K562 (cell line): ENCODE measurements around the gene IPCEF1. TPM values are rescaled to one million over a fixed set of nuclear protein-coding genes. Genes with fewer than 3 reads are reported as not detected.

Experiments
- ATF6 ChIP-seq: sonication (generic); formaldehyde crosslinking; IDR thresholded peaks from 2 replicates; pipeline ENCODE4 v1.4.0; 2020; ENCODE audit warnings: mild to moderate bottlenecking, missing genetic modification reagents
- FOXK2 ChIP-seq, 2 experiments: fragments of 450-650 bp; IDR thresholded peaks in 1 of 2; conservative IDR thresholded peaks in 1 of 2; 2 replicates each; pipeline ENCODE4 v1.6.1; 2016; ENCODE audit warnings: low read depth in 2 of 2, mild to moderate bottlenecking in 1 of 2
- KLF6 ChIP-seq: fragments of 250-450 bp; sonication (Bioruptor Pico); IDR thresholded peaks from 2 replicates; pipeline ENCODE4 v1.4.0; 2020; ENCODE audit warnings: mild to moderate bottlenecking, moderate library complexity, borderline replicate concordance
- MECOM ChIP-seq: fragments of 250-450 bp; sonication (Bioruptor Pico); IDR thresholded peaks from 2 replicates; pipeline ENCODE4 v1.8.0; 2022; ENCODE audit warnings: inconsistent platforms
- PCBP1 ChIP-seq: fragments of 200-400 bp; formaldehyde crosslinking; IDR thresholded peaks from 2 replicates; pipeline ENCODE4 v1.6.1; 2018; ENCODE audit warnings: mild to moderate bottlenecking, low read depth, low read length; ENCODE audit not compliant: poor library complexity, severe bottlenecking
- PTRF ChIP-seq: fragments of 450-650 bp; IDR thresholded peaks from 2 replicates; pipeline ENCODE4 v1.6.1; 2016; ENCODE audit warnings: mild to moderate bottlenecking, missing genetic modification characterization, missing compliant biosample characterization
- RAD21 ChIP-seq, 2 experiments: fragments of 250-450 bp in 1 of 2; fragments of 450-650 bp in 1 of 2; sonication (Bioruptor Pico) in 1 of 2; formaldehyde crosslinking in 1 of 2; IDR thresholded peaks in 1 of 2; conservative IDR thresholded peaks in 1 of 2; 2 replicates each; pipeline versions ENCODE4 v1.4.0 to v1.8.0; 2020 to 2022; ENCODE audit warnings: mild to moderate bottlenecking in 2 of 2, moderate library complexity in 1 of 2
- RBM17 ChIP-seq: fragments of 200-400 bp; formaldehyde crosslinking; IDR thresholded peaks from 2 replicates; pipeline ENCODE4 v1.6.1; 2017; ENCODE audit warnings: low read depth, mild to moderate bottlenecking, low read length, borderline replicate concordance
- RBM34 ChIP-seq: fragments of 200-400 bp; formaldehyde crosslinking; IDR thresholded peaks from 2 replicates; pipeline ENCODE4 v1.6.1; 2018; ENCODE audit warnings: low read length, borderline replicate concordance; ENCODE audit not compliant: insufficient read depth
- REST ChIP-seq, 2 experiments: fragments of 450-650 bp; formaldehyde crosslinking in 1 of 2; IDR thresholded peaks; 2 replicates each; pipeline versions ENCODE4 v1.4.0 to v1.6.1; 2014 to 2020; ENCODE audit warnings: mild to moderate bottlenecking in 2 of 2, borderline replicate concordance in 1 of 2, low read depth in 1 of 2
- STAG1 ChIP-seq: sonication (generic); formaldehyde crosslinking; IDR thresholded peaks from 2 replicates; pipeline ENCODE4 v1.5.0; 2020; ENCODE audit warnings: missing genetic modification reagents, borderline replicate concordance
- TBL1XR1 ChIP-seq, 2 experiments: IDR thresholded peaks; 2 replicates each; pipeline ENCODE4 v1.6.1; 2012; ENCODE audit warnings: improper control_type of control experiment in 2 of 2, low read length in 2 of 2, mild to moderate bottlenecking in 1 of 2
- TSC22D4 ChIP-seq: fragments of 450-650 bp; IDR thresholded peaks from 2 replicates; pipeline ENCODE4 v1.6.1; 2016; ENCODE audit warnings: missing genetic modification characterization, missing biosample characterization, control low read depth
- polyA plus RNA-seq, 8 experiments: library from polyadenylated mRNA; depleted of rRNA in 4 of 8; stranded (reverse) in 5 of 8; unstranded in 3 of 8; fragments of >200 nt; fragmentation: Nextera tagmentation in 2 of 8; fragmentation: Illumina TruSeq in 1 of 8; extraction: Ambion mirVana in 2 of 8; extraction: Trizol in 1 of 8; gene quantifications; 2 replicates each; pipeline versions ENCODE4 v1.2.1 to v1.2.3, GENCODE V29; 2011 to 2014; ENCODE audit warnings: inconsistent platforms in 1 of 8, missing spikeins in 1 of 8
- total RNA-seq, 7 experiments: library from RNA; depleted of rRNA in 6 of 7; stranded (reverse); fragments of >200 nt in 6 of 7; fragmentation: Illumina TruSeq in 2 of 7; extraction: Trizol in 2 of 7; gene quantifications; 2 replicates each; pipeline versions ENCODE4 v1.2.1 to v1.2.3, GENCODE V29; 2011 to 2021; ENCODE audit warnings: low replicate concordance in 1 of 7
- TF ChIP-seq, protein P1 (sequence below), 3 experiments: IDR thresholded peaks in 2 of 3; conservative IDR thresholded peaks in 1 of 3; 2 replicates each; pipeline ENCODE4 v1.5.1; 2011 to 2012; ENCODE audit warnings: low read length in 3 of 3, mild to moderate bottlenecking in 3 of 3, control low read depth in 2 of 3, improper control_type of control experiment in 1 of 3, inconsistent platforms in 1 of 3, low read depth in 1 of 3, mixed read lengths in 1 of 3, moderate library complexity in 1 of 3; ENCODE audit not compliant: insufficient read depth in 2 of 3

Gene IPCEF1
- total and polyA plus RNA-seq, 9 of the 15 experiments (the other 6 are each of a cell fraction or from before 2014, with no cell fraction given) = 0.14 to 0.18 TPM; not detected in 7

GRCh38 chr6:154156135-154156896 is 200.3 kb downstream of the IPCEF1 start (continued):
- TF ChIP-seq RBM17 (no peak), REST (IDR thresholded peaks at IDR 0.05; ENCODE audit: borderline replicate concordance) (peak; percentile 49; the same call in 1 of the 2 replicates), REST (CRISPR knock-in tag; IDR thresholded peaks at IDR 0.05; ENCODE audit: low read depth) (no peak), RBM34 (no peak), STAG1 (peak; percentile 35; the same call in 1 of the 2 replicates), KLF6 (no peak), TBL1XR1 (IDR thresholded peaks at IDR 0.05; ENCODE audit: low read length in 2 of 2) (no peak), MECOM (CRISPR knock-in tag) (no peak), TSC22D4 (tag) (no peak), FOXK2 (conservative IDR thresholded peaks at IDR 0.05 in 1 of 2, IDR thresholded peaks at IDR 0.05 in 1 of 2; ENCODE audit: low read depth in 2 of 2) (no peak), RAD21 (CRISPR knock-in tag; conservative IDR thresholded peaks at IDR 0.05 in 1 of 2, IDR thresholded peaks at IDR 0.05 in 1 of 2) (peak; percentile 18 to 50; a peak in 3 of 4 replicates), ATF6 (no peak), PTRF (tag) (no peak), PCBP1 (no peak)
- TF ChIP-seq, protein P1, sequence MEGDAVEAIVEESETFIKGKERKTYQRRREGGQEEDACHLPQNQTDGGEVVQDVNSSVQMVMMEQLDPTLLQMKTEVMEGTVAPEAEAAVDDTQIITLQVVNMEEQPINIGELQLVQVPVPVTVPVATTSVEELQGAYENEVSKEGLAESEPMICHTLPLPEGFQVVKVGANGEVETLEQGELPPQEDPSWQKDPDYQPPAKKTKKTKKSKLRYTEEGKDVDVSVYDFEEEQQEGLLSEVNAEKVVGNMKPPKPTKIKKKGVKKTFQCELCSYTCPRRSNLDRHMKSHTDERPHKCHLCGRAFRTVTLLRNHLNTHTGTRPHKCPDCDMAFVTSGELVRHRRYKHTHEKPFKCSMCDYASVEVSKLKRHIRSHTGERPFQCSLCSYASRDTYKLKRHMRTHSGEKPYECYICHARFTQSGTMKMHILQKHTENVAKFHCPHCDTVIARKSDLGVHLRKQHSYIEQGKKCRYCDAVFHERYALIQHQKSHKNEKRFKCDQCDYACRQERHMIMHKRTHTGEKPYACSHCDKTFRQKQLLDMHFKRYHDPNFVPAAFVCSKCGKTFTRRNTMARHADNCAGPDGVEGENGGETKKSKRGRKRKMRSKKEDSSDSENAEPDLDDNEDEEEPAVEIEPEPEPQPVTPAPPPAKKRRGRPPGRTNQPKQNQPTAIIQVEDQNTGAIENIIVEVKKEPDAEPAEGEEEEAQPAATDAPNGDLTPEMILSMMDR (IDR thresholded peaks at IDR 0.05 in 2 of 3, conservative IDR thresholded peaks at IDR 0.05 in 1 of 3; ENCODE audit: insufficient read depth in 2 of 3, low read depth in 1 of 3, low read length in 3 of 3) = peak; percentile 64 to 78 (median 74)
